ENCODE measurements around the gene PRLR. TPM values are rescaled to one million over a fixed set of nuclear protein-coding genes. Genes with fewer than 3 reads are reported as not detected.

Gene PRLR
- total and polyA plus RNA-seq, 10 donors, result 0.02 to 0.82 (median 0.26) TPM

DNA sequence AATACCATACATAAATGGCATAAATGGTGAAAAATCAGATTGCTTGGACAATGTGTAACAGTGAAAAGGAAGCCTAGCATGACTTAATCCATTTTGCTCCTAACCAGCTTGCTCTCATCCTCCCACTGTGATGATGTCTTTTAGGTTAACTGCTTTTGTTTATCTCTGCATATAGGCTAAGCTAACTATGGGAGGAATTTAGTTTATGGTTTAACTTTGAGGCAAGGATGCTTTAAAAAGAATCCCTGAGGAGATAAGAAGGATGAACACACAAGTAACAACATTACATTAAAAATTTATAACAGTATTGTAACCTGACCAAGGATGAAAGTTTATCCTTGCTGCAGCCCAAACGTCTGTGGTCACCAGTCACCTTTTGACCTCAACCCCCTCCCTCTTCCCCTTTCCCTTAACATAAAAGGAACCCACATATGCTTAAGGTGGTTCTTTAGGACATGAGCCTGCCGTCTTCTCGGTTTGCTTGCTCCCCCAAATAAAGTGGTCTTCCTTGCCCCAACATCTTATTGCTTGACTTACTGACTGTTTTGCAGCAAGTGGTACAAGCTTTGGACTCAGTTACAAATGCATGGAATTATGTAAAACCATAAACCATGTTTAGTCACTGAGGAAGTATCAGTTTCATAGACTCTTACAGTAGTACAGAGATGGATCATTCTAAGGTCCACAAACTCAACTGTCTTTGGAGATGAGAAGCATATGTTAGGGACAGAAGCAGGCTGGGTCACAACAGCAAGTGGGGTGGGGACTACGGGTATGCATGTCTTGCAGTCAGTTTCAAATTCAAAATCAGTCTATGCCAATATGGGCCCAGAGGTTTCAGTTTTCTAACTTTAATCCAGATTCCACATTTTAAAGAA, 213.9 kb downstream of the PRLR start:
- no peak for DNase-seq
- H3K27me3 ChIP-seq (replicated peaks in 1 of 7), result peaks cover 0 to 7% (median 0%) of the 10 kb centered on the region in 7 donors
- TF ChIP-seq, protein P1, sequence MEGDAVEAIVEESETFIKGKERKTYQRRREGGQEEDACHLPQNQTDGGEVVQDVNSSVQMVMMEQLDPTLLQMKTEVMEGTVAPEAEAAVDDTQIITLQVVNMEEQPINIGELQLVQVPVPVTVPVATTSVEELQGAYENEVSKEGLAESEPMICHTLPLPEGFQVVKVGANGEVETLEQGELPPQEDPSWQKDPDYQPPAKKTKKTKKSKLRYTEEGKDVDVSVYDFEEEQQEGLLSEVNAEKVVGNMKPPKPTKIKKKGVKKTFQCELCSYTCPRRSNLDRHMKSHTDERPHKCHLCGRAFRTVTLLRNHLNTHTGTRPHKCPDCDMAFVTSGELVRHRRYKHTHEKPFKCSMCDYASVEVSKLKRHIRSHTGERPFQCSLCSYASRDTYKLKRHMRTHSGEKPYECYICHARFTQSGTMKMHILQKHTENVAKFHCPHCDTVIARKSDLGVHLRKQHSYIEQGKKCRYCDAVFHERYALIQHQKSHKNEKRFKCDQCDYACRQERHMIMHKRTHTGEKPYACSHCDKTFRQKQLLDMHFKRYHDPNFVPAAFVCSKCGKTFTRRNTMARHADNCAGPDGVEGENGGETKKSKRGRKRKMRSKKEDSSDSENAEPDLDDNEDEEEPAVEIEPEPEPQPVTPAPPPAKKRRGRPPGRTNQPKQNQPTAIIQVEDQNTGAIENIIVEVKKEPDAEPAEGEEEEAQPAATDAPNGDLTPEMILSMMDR (IDR thresholded peaks at IDR 0.05 in 8 of 11, conservative IDR thresholded peaks at IDR 0.05 in 3 of 11), result no peak
- TF ChIP-seq POLR2A (IDR thresholded peaks at IDR 0.05) (no peak), POLR2AphosphoS5 (IDR thresholded peaks at IDR 0.05) (no peak)
- no peaks in the 10 kb centered on the region for H3K36me3 ChIP-seq
- intact Hi-C loops (cut with DNase I; ENCODE audit: low total_unique reads), result no loop called here
- 37 to 47% (median 44%) methylated on average over 4 of the region's 4 CpGs for WGBS, 5 donors
- no peak overlapping the region for H3K27ac ChIP-seq
- H3K4me3 ChIP-seq, result no peak overlapping the region
- H3K9me3 ChIP-seq, result peaks cover 0 to 4% (median 0%) of the 10 kb centered on the region in 8 donors
- no peaks in the 10 kb centered on the region for H3K4me1 ChIP-seq

DNA sequence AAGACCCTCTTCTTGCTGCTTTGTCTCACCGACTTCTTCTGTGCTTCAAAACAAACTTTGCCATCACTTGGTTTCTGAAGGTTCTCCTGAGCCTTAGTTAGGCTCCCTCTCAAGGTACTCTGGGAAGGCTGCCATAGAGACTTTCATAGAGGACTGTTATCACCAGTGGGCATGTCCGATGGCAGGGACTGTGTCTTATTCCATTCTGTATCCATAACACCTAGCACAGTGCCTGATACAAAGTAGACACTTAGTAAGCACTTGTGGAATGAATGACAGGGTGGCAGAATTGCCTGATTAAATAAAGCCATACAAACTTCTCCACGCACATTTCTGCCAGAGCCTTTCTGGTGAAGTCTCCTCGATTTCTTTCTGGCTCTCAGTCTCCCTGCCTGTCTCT, 215.2 kb downstream of the PRLR start:
- WGBS, 5 donors, result 66 to 89% (median 81%) methylated on average over 4 of the region's 4 CpGs
- TF ChIP-seq, protein P1 (IDR thresholded peaks at IDR 0.05 in 8 of 11, conservative IDR thresholded peaks at IDR 0.05 in 3 of 11), result no peak
- no peak for TF ChIP-seq POLR2AphosphoS5 (IDR thresholded peaks at IDR 0.05)
- no peak for TF ChIP-seq POLR2A (IDR thresholded peaks at IDR 0.05)

DNA sequence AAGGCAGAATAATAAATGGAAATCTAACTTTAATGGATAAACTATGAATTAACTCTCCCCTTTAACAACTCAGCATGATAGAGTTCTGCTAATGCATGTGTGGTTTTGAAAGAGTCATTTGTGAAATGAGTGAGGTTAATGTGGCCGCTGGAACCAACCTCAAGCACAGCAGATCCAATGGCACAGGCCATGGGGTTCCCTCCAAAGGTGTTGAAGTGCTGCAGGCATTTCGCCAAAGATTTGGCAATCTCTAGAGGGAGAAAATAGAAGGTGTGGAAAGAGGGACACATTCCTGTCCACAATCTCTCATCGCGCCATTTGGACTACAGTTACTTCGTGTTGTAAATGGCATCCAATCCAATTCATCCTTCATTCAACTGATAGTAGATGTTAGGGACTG, 217.5 kb downstream of the PRLR start:
- intact Hi-C loops (cut with DNase I; ENCODE audit: low total_unique reads), result no loop called here
- no peaks in the 10 kb centered on the region for H3K9me3 ChIP-seq

More for the DNA sequence above, 215.2 kb downstream of the PRLR start:
- Histone ChIP-seq H3K36me3 (no peaks in the 10 kb centered on the region), H3K4me1 (no peaks in the 10 kb centered on the region), H3K27me3 (replicated peaks in 1 of 7) (peaks cover 0 to 7% (median 0%) of the 10 kb centered on the region in 7 donors), H3K9me3 (no peaks in the 10 kb centered on the region), H3K27ac (no peak overlapping the region), H3K4me3 (no peak overlapping the region)
- intact Hi-C loops (cut with DNase I; ENCODE audit: low total_unique reads), result no loop called here
- no peak for DNase-seq

DNA sequence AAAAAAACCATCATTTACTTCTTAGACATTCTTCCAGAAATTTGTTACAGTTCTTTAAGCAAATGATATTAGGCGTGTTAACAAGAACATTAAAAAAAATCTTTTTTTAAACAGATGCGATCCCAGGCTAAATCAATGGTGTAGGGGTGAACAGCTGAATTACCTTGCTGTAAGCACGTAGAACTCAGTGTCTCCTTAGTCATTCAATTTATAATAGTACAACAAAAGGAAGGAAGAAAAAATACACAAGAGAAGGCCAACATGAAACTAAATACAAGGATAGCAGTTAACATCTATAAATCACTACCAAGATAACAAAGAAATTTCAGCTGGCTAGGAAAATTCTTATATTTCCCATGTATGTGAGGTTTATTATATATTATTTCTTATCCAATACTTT, 217.9 kb downstream of the PRLR start:
- no peak for DNase-seq
- Histone ChIP-seq H3K4me3 (no peak overlapping the region), H3K27me3 (replicated peaks in 1 of 7) (peaks cover 0 to 7% (median 0%) of the 10 kb centered on the region in 7 donors), H3K36me3 (no peaks in the 10 kb centered on the region), H3K4me1 (no peaks in the 10 kb centered on the region), H3K9me3 (no peaks in the 10 kb centered on the region), H3K27ac (no peak overlapping the region)
- 74 to 86% (median 84%) methylated on average over 3 of the region's 3 CpGs for WGBS, 5 donors
- TF ChIP-seq, protein P1 (IDR thresholded peaks at IDR 0.05 in 8 of 11, conservative IDR thresholded peaks at IDR 0.05 in 3 of 11), result no peak
- TF ChIP-seq POLR2AphosphoS5 (IDR thresholded peaks at IDR 0.05) (no peak), POLR2A (IDR thresholded peaks at IDR 0.05) (no peak)
- intact Hi-C loops (cut with DNase I; ENCODE audit: low total_unique reads), result no loop called here

More for the DNA sequence above, 217.5 kb downstream of the PRLR start:
- H3K36me3 ChIP-seq, result no peaks in the 10 kb centered on the region
- 86 to 92% (median 90%) methylated on average over 5 of the region's 5 CpGs for WGBS, 5 donors
- H3K4me1 ChIP-seq, result no peaks in the 10 kb centered on the region
- H3K4me3 ChIP-seq, result no peak overlapping the region
- H3K27ac ChIP-seq, result no peak overlapping the region
- no peak for DNase-seq
- TF ChIP-seq POLR2AphosphoS5 (IDR thresholded peaks at IDR 0.05) (no peak), POLR2A (IDR thresholded peaks at IDR 0.05) (no peak)
- TF ChIP-seq, protein P1 (IDR thresholded peaks at IDR 0.05 in 8 of 11, conservative IDR thresholded peaks at IDR 0.05 in 3 of 11), result no peak
- peaks cover 0 to 7% (median 0%) of the 10 kb centered on the region in 7 donors for H3K27me3 ChIP-seq (replicated peaks in 1 of 7)
